RWPE1 (cell line): ENCODE data around the gene CRCP.
"Not testable (repeated sequence)": the region's sequence is repeated elsewhere in the genome, so short reads cannot be mapped to it uniquely, and the experiment has no call there.

Source experiments
- CTCF ChIA-PET: fragments of 350-600 bp; sonication (Branson Sonifier 250); formaldehyde crosslinking; extraction: SDS; loops from one replicate; lab custom pipeline; 2021; lab: Yijun Ruan, JAX
- POLR2A ChIA-PET: fragments of 400-600 bp; formaldehyde crosslinking; extraction: SDS; loops from one replicate; lab custom pipeline; 2020; ENCODE audit warnings: antibody characterized with exemption; ENCODE audit not compliant: low non-redundant PET; lab: Yijun Ruan, JAX
- DNase-seq: peaks from one replicate; pipeline ENCODE4 v3.0.0; 2012; ENCODE audit warnings: low spot score
- H3K27ac ChIP-seq: fragments of 450-650 bp; 2 replicates; pipeline ENCODE4 v1.5.1; 2017
- TF ChIP-seq, protein P1 (sequence below): fragments of 450-650 bp; conservative IDR thresholded peaks from 2 replicates; pipeline ENCODE4 v1.5.1; 2017; ENCODE audit warnings: low read depth, mild to moderate bottlenecking

Gene CRCP

DNA sequence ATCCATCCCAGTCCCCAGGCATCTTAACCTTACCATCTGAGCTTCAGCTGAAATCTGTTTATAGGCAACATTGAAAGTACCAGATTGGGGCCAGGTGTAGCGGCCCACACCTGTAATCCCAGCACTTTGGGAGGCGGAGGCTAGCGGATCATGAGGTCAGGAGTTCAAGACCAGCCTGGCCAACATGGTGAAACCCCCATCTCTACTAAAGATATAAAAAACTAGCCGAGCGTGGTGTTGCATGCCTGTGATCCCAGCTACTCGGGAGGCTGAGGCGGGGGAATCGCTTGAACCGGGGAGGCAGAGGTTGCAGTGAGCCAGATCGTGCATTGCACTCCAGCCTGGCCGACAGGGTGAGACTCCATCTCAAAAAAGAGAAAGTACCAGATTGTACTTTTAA lies 39.0 kb downstream of the CRCP start:
- POLR2A ChIA-PET = no interaction called here
- TF ChIP-seq, protein P1, sequence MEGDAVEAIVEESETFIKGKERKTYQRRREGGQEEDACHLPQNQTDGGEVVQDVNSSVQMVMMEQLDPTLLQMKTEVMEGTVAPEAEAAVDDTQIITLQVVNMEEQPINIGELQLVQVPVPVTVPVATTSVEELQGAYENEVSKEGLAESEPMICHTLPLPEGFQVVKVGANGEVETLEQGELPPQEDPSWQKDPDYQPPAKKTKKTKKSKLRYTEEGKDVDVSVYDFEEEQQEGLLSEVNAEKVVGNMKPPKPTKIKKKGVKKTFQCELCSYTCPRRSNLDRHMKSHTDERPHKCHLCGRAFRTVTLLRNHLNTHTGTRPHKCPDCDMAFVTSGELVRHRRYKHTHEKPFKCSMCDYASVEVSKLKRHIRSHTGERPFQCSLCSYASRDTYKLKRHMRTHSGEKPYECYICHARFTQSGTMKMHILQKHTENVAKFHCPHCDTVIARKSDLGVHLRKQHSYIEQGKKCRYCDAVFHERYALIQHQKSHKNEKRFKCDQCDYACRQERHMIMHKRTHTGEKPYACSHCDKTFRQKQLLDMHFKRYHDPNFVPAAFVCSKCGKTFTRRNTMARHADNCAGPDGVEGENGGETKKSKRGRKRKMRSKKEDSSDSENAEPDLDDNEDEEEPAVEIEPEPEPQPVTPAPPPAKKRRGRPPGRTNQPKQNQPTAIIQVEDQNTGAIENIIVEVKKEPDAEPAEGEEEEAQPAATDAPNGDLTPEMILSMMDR = no peak
- H3K27ac ChIP-seq = no peak overlapping the region
- no peak for DNase-seq
- CTCF ChIA-PET = no interaction called here

DNA sequence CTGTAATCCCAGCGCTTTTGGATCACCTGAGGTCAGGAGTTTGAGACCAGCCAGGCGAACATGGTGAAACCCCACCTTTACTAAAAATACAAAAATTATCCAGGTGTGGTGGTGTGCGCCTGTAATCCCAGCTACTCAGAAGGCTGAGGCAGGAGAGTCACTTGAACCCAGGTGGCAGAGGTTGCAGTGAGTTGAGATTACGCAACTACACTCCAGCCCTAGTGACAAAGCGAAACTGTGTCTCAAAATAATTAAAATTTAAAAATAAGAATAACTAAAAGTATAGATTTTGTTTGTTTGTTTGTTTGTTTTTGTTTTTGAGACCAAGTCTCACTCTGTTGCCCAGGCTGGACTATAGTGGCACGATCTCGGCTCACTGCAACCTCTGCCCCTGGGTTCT lies 41.4 kb downstream of the CRCP start:
- H3K27ac ChIP-seq, POLR2A ChIA-PET, DNase-seq: not testable (repeated sequence)
- CTCF ChIA-PET = interaction anchor here (1.1 kb wide), 1 partner anchor 15 kb away, joined by 9 read pairs; no protein-coding TSS in a partner anchor

DNA sequence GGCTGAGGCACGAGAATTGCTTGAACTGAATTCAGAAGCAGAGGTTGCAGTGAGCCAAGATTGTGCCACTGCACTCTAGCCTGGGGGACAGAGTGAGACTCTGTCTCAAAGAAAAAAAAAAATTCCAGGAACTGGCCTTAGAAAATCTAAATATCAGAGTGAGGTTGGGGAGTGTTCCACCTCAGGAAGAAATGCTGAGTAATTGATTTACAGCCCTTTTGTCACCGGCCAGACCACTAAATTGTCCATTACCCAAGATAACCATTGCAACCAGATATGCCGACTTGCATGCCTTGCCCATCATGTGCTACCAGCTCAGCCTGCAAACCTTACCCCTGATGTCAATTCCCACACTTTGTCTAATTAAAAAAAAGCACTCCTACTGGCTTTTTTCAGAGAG lies 42.4 kb downstream of the CRCP start:
- TF ChIP-seq, protein P1 = no peak
- POLR2A ChIA-PET = no interaction called here
- DNase-seq = no peak
- H3K27ac ChIP-seq = no peak overlapping the region
- CTCF ChIA-PET = no interaction called here

DNA sequence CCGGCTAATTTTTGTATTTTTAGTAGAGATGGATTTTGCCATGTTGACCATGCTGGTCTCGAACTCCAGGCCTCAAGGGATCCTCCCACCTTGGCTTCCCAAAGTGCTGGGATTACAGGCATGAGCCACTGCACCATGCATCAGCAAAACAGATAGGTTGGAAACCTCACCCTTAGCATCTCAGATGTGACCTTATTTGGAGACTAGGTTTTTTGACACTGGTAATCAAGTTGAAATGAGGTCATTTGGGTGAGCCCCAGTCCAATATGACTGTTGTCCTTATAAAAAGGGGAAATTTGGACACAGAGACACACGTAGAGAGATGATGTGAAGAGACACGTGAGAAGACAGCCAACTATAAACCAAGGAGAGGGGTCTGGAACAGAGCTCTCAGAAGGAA lies 48.0 kb downstream of the CRCP start:
- ChIA-PET POLR2A (no interaction called here), CTCF (no interaction called here)
- no peak for DNase-seq
- H3K27ac ChIP-seq = no peak overlapping the region
- TF ChIP-seq, protein P1 = no peak

DNA sequence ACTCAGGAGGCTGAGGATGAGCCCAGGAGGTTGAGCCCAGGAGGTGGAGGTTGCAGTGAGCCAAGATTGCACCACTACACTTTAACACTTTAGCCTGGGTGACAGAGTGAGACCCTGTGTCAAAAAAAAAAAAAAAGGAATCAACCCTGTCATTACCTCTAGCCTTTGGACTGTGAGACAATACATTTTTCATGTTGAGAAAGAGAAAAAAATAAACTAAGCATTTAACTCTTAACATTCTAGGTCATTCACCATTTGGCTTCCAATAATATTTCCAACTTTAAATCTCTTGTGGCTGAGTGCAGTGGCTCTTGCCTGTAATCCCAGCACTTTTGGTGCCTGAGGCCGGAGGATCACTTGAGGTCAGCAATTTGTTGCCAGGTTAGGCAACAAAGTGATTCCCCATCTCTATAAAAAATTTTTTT lies 48.6 kb downstream of the CRCP start:
- ChIA-PET CTCF (interaction anchor here (0.6 kb wide), 1 partner anchor 21 kb away, joined by 3 read pairs; no protein-coding TSS in a partner anchor), POLR2A (no interaction called here)
- TF ChIP-seq, protein P1 = no peak
- no peak for DNase-seq
- H3K27ac ChIP-seq = no peak overlapping the region

DNA sequence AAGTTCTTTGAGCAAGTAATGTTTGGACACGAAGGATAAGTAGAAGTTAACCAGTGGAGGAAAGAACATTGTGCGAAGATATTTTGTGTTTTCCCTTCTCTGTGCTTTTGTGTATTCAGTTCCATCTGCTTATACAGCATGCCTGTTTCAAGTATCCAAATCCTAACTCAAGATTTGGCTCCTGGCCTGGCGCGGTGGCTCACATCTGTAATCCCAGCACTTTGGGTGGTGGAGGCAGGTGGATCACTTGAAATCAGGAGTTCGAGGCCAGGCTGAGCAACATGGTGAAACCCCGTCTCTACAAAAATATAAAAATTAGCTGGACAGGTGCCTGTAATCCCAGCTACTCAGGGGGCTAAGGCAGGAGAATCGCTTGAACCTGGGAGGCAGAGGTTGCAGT lies 49.7 kb downstream of the CRCP start:
- no peak overlapping the region for H3K27ac ChIP-seq
- ChIA-PET POLR2A (no interaction called here), CTCF (interaction anchor here (0.7 kb wide), 1 partner anchor 29 kb away, joined by 7 read pairs; no protein-coding TSS in a partner anchor)
- TF ChIP-seq, protein P1 = no peak
- DNase-seq = no peak

DNA sequence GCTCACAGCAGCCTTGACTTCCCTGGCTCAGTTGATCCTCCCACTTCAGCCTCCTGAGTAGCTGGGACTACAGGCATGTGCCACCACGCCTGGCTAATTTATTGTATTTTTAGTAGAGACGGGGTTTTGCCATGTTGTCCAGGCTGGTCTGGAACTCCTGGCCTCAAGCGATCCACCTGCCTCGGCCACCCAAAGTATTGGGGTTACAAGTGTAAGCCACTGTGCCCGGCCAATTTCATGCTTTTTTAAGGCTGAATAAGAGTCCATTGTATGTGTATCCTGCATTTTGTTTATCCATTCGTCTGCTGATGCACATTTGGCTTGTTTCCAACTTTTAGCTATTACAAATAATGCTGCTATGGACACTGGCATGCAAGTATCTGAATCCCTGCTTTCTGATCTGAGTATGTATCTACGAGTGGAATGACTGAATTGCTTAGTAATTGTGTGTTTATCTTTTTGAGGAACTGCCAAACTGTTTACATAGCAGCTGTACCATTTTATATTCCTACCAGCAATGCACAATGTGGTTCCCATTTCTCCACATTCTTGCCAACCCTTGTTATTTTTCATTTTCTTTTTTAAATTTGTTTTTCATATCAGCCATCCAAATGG lies 53.2 kb downstream of the CRCP start:
- ChIA-PET POLR2A (no interaction called here), CTCF (interaction anchor here (0.6 kb wide), 2 partner anchors 492 to 696 kb away, joined by 3 to 5 read pairs; no protein-coding TSS in a partner anchor)
- DNase-seq = no peak
- no peak overlapping the region for H3K27ac ChIP-seq
- TF ChIP-seq, protein P1 = no peak
